DND-41 (cell line): Measurements from ENCODE around the gene MTARC2.

Source experiments
- ATAC-seq: fragments of 200-7000 bp; cut with Tn5 transposase; 3 replicates; pipeline ENCODE4 v1.9.1; 2021; ENCODE audit warnings: low read depth; ENCODE audit not compliant: insufficient read depth
- DNase-seq: peaks from one replicate; pipeline ENCODE4 v3.0.0-alpha.2; 2020
- H2AFZ ChIP-seq: 2 replicates; pipeline ENCODE4 v1.6.0; 2012; ENCODE audit warnings: low read depth, low read length
- H3K27ac ChIP-seq: 2 replicates; pipeline ENCODE4 v1.5.1; 2012; ENCODE audit warnings: low read length, inconsistent platforms
- H3K27me3 ChIP-seq: fragments of 200-600 bp; sonication (generic); 2 replicates; pipeline ENCODE4 v1.6.0; 2012; ENCODE audit warnings: low read length, mild to moderate bottlenecking, inconsistent platforms; ENCODE audit not compliant: insufficient read depth, poor library complexity
- H3K36me3 ChIP-seq: 2 replicates; pipeline ENCODE4 v1.5.1; 2012; ENCODE audit warnings: low read length, inconsistent platforms; ENCODE audit not compliant: insufficient read depth
- H3K4me1 ChIP-seq: 2 replicates; pipeline ENCODE4 v1.5.1; 2012; ENCODE audit warnings: mild to moderate bottlenecking, low read length; ENCODE audit not compliant: insufficient read depth
- H3K4me2 ChIP-seq: 2 replicates; pipeline ENCODE4 v1.6.0; 2012; ENCODE audit warnings: mild to moderate bottlenecking, moderate library complexity, low read length, inconsistent platforms; ENCODE audit not compliant: insufficient read depth
- H3K4me3 ChIP-seq, 2 experiments: fragments of 200-600 bp in 1 of 2; shearing (Covaris generic) in 1 of 2; 2 replicates each; pipeline ENCODE4 v1.5.1; 2012 to 2016; ENCODE audit warnings: inconsistent platforms in 2 of 2, low read length in 2 of 2, mild to moderate bottlenecking in 2 of 2, low read depth in 1 of 2, moderate library complexity in 1 of 2
- H3K79me2 ChIP-seq: 2 replicates; pipeline ENCODE4 v1.6.0; 2012; ENCODE audit warnings: low read length, inconsistent platforms; ENCODE audit not compliant: insufficient read depth
- H3K9ac ChIP-seq: 2 replicates; pipeline ENCODE4 v1.6.0; 2012; ENCODE audit warnings: low read depth, mild to moderate bottlenecking, inconsistent platforms, low read length, moderate library complexity
- H3K9me3 ChIP-seq: 2 replicates; pipeline ENCODE4 v1.5.1; 2012; ENCODE audit warnings: low read length, moderate library complexity, mild to moderate bottlenecking, inconsistent platforms; ENCODE audit not compliant: insufficient read depth, severe bottlenecking
- H4K20me1 ChIP-seq: 2 replicates; pipeline ENCODE4 v1.6.0; 2012; ENCODE audit warnings: low read length; ENCODE audit not compliant: insufficient read depth
- CTCF ChIP-seq: IDR thresholded peaks from 2 replicates; pipeline ENCODE4 v1.5.1; 2012; ENCODE audit warnings: borderline replicate concordance, low read length, moderate library complexity, mild to moderate bottlenecking; ENCODE audit not compliant: poor library complexity, severe bottlenecking; ENCODE audit errors: extremely low read depth
- EZH2 ChIP-seq: IDR thresholded peaks from 3 replicates; pipeline ENCODE4 v1.6.1; 2012; ENCODE audit warnings: borderline replicate concordance, low read depth, mild to moderate bottlenecking, moderate library complexity, low read length, inconsistent platforms; ENCODE audit not compliant: severe bottlenecking

The MTARC2 gene

GRCh38 chr1:220706480-220706879, 41.6 kb upstream of the MTARC2 start:
- no peaks in the 10 kb centered on the region for H3K9me3 ChIP-seq
- H3K27me3 ChIP-seq = peaks cover 4% of the 10 kb centered on the region
- no peak overlapping the region for H3K4me2 ChIP-seq
- H3K36me3 ChIP-seq = no peaks in the 10 kb centered on the region
- DNase-seq (no peak), ATAC-seq (no peak)
- H3K9ac ChIP-seq = no peak overlapping the region
- H3K4me1 ChIP-seq = no peaks in the 10 kb centered on the region
- no peak for TF ChIP-seq EZH2
- no peak for TF ChIP-seq CTCF
- no peak overlapping the region for H3K4me3 ChIP-seq
- H4K20me1 ChIP-seq = no peaks in the 10 kb centered on the region
- H2AFZ ChIP-seq = no peak overlapping the region
- no peak overlapping the region for H3K27ac ChIP-seq
- H3K79me2 ChIP-seq = no peaks in the 10 kb centered on the region

- no peak overlapping the region for H3K9ac ChIP-seq
- H3K4me3 ChIP-seq = no peak overlapping the region
- no peaks in the 10 kb centered on the region for H3K79me2 ChIP-seq
- no peaks in the 10 kb centered on the region for H4K20me1 ChIP-seq
- H2AFZ ChIP-seq = no peak overlapping the region
- no peaks in the 10 kb centered on the region for H3K36me3 ChIP-seq
- no peaks in the 10 kb centered on the region for H3K4me1 ChIP-seq
- H3K9me3 ChIP-seq = no peaks in the 10 kb centered on the region
- H3K27me3 ChIP-seq = no peaks in the 10 kb centered on the region
- no peak for TF ChIP-seq CTCF
- no peak for TF ChIP-seq EZH2
- no peak overlapping the region for H3K27ac ChIP-seq
- ATAC-seq = no peak
- no peak overlapping the region for H3K4me2 ChIP-seq
- no peak for DNase-seq
These were observed 41.0 kb upstream of the MTARC2 start for GRCh38 chr1:220707160-220707559.

GRCh38 chr1:220708244-220708643, 39.9 kb upstream of the MTARC2 start:
- ATAC-seq (no peak), DNase-seq (no peak)
- Histone ChIP-seq H2AFZ (no peak overlapping the region), H4K20me1 (no peaks in the 10 kb centered on the region), H3K27me3 (no peaks in the 10 kb centered on the region), H3K4me1 (no peaks in the 10 kb centered on the region), H3K9me3 (no peaks in the 10 kb centered on the region), H3K4me3 (no peak overlapping the region), H3K27ac (no peak overlapping the region), H3K9ac (no peak overlapping the region), H3K79me2 (no peaks in the 10 kb centered on the region), H3K4me2 (no peak overlapping the region), H3K36me3 (no peaks in the 10 kb centered on the region)
- TF ChIP-seq CTCF = no peak
- TF ChIP-seq EZH2 = no peak
